ENCODE data around the gene PFKL.
"Not testable (repeated sequence)": the region's sequence is repeated elsewhere in the genome, so short reads cannot be mapped to it uniquely, and the experiment has no call there.

Gene PFKL

DNA sequence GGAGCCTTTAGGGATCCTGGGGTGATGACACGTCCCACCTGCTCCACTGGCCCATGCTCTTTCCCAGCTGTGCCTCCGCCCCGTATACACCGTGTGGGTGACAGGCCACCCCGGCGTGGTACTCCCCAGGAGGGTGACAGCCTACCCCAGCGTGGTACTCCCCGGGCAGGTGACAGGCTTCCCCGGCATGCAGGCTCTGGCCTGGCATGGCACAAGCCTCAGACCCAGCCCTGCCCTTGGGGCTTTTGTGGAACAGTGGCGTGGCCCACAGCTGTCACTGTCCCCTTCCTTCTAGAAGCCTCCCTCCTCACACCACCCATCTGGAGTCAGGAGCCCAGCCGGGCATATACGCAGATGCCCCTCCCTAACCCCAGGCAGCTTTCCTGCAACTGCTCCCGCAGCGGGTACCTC lies 4.7 kb upstream of the PFKL start:
- FAIRE-seq, result no peak

DNA sequence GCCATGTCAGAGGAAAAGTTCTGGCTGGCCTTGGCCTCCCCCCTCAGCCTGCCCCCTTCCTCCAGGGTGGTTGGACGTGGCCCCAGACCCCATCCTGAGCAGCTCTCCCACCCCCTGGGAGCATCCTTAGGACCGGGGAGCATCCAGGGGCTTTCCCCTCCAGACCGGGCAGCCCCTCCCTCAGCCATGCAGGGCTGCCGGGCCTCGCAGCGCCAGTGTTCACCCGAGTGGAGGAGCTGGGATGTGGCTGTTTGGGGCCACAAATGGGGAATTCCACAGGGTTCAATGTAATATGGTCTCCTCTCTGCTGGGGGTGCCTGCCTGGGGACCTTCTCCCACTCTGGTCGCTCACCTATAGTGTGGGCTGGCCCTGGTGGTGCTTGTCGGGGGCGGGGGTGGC lies 4.2 kb upstream of the PFKL start:
- FAIRE-seq, result no peak

DNA sequence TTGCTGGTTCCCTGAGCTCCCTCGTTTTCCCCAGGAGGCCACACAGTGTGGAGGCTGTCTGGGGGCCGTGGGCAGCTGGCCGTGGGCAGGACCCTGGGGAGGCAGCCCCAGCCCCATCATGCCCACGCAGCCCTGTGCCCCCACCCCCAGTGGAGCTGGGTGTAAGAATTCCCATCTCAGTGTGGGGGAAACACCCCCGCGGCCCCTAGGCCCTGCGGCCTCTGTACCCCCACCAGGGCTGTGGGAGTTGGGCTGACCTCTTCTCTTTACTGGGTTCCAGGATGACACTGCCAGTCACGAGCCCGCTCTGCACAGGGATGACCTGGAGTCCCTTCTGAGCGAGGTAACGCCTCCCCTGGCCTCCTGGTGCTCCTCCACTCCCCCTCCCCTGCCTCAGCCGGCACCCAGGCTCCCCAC lies 3.7 kb upstream of the PFKL start:
- FAIRE-seq, result no peak

DNA sequence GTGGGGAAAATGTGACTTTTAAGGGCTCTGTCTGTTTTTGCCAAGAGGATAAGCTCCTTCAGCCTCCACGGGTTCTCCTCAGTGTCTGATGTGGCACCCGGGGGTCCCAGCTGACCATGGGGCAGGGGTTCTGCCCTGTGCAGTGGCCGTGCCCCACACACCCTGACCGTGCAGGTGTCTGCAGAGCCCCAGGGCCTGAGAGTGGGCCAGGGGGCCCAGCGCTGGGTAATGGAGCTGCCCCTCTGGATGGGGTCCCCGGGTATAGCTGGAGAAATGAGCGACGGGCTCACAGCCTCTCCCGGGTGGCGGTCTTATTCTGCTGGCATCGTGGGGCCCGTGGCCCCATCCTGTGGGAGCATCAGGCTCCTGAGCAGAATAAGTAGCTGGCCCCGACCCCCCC lies 2.9 kb upstream of the PFKL start:
- FAIRE-seq, result no peak

DNA sequence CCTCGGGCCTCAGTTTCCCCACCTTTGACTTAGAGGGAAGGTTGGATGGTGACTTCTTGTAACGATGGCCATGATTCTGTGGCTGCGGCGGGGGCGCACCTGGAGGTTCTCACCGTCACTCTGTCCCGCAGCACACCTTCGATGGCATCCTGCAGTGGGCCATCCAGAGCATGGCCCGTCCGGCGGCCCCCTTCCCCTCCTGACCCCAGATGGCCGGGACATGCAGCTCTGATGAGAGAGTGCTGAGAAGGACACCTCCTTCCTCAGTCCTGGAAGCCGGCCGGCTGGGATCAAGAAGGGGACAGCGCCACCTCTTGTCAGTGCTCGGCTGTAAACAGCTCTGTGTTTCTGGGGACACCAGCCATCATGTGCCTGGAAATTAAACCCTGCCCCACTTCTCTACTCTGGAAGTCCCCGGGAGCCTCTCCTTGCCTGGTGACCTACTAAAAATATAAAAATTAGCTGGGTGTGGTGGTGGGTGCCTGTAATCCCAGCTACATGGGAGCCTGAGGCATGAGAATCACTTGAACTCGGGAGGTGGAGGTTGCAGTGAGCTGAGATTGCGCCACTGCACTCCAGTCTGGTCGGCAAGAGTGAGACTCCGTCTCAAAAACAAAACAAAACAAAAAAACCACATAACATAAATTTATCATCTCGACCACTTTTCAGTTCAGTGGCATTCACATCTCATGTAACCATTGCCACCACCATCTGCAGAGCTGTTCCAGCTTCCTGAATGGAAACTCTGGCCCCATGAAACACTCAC lies 2.1 kb upstream of the PFKL start:
- no peak for FAIRE-seq

DNA sequence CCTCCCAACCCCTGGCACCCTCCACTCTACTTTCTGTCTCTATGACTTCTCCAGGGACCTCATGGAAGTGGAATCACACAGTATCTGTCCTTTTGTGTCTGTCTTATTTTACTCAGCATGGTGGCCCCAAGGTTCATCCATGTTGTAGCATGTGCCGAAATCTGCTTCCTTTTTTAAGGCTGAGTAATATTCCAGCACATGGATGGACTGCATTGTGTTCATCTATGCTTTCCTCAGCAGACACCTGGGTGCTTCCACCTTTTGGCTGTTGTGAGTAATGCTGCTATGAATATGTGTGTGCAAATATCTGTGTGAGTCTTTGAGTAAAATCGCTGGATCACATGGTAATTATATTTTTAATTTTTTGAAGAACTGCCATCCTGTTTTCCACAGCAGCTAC lies 1.6 kb upstream of the PFKL start:
- FAIRE-seq, result no peak

DNA sequence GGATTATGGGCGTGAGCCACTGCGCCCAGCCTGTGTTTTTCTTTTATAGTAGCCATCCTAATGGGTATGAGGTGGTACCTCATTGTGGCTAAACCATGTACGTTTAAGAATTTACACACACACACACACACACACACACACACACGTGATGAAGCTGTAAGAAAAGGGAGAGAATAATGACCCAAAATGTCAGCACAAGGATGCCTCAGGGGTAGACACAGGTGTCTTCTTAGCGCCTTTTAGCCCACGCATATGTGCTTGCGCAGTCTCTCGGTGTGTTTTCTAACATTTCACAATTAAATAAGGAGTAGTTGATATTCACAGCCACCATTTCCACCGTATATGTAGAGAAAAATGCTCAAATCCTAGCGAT lies 782 bp upstream of the PFKL start:
- FAIRE-seq, result no peak

DNA sequence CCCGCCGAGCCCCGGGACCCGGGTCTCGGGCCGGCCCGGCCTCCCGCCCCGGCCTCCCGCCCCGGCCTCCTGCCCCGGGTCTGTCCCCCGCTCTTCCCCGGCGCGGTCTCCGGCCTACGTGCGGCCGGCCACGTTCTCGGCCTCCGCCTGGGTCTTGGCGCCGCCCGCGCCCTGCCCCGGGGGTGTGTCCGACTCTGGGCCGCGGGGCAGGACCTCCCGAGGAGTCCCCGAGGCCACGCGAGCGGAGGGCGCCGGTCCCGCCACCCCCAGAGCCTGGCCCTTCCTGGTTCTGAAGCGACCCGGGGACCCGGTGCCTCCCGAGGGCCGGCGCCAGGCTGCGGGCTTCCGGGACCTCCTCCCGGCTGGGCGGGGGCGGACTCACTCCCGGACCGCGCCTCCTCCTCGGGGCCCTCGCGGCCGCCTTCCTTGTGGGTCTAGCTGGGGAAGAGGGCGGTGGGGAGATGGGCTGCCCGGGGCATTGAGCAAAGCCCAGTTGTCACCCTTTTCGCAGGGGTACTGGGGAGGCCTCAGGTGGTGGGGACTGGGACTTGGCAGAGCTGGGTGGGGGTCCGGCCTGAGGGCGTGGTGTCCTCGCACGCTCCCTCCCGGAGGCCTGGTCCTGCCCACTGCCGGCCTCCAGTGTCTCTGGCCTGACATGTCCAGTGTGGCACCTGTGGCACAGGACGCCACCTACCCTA lies 558 bp downstream of the PFKL start:
- FAIRE-seq, result no peak

DNA sequence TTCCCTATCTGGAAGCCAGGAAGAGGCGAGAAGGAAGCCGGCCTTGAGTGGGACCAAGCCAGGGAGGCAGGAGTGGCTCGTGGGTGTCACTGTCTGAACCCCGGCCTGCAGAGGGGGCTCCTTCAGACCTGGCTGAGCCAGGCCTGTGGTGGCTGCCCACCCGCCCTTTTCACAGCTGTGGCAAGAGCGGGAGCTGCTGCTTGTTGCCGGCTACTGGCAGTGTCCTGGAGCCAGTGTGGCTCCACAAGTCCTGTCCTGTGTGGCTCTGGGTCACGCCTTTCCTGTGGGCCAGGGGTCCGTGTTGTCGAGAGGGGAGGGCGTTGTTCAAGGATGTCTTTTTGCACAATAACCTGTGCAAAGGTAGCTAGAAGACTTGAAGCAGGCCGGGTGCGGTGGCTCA lies 1.3 kb downstream of the PFKL start:
- FAIRE-seq, result no peak

DNA sequence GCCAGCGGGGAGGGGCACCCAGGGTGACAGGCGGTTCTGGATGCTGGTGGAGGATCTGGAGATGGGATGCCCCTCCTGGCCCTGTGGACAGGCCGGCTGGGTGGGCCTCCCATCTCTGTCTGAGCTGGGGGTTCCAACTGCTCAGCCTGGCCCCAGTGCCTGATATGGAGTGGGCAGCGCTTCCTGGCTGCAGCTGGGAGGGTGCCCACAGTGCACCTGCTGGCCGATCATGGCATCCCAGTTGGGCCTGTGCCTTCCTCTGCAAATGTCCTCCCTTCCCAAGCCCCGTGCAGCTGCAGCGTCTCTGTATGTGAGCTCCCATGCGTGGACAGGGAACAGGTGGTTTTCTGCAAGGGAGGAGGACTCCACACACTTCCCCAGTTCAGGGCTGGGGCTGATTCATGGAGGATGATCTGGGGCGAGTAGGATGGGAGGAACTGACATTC lies 2.1 kb downstream of the PFKL start:
- no peak for FAIRE-seq

DNA sequence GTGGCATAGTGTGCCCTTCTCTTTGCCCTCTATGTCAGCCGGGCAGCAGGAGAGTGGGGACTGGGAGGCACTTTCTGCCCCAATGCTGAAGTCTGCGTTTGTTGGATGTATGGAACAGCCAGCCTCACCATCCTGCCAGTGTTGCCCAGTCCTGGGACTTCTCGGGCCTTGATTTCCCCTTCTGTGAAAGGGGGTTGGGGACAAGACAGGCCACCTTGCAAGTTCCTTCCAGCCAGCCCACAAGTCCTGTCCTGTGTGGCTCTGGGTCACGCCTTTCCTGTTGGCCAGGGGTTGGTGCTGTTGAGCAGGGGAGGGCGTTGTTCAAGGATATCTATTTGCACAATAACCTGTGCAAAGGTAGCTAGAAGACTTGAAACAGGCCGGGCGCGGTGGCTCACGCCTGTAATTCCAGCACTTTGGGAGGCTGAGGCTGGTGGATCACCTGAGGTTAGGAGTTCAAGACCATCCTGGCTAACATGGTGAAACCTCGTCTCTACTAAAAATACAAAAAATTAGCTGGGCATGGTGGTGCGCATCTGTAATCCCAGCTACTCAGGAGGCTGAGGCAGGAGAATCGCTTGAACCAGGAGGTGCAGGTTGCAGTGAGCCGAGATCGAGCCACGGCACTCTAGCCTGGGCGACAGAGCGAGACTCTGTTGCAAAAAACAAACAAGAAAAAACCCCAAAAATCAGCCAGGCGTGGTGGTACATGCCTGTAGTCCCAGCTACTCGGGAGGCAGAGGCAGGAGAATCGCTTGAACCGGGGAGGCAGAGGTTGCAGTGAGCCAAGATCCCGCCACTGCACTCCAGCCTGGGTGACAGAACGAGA lies 2.9 kb downstream of the PFKL start:
- FAIRE-seq, result not testable (repeated sequence)

DNA sequence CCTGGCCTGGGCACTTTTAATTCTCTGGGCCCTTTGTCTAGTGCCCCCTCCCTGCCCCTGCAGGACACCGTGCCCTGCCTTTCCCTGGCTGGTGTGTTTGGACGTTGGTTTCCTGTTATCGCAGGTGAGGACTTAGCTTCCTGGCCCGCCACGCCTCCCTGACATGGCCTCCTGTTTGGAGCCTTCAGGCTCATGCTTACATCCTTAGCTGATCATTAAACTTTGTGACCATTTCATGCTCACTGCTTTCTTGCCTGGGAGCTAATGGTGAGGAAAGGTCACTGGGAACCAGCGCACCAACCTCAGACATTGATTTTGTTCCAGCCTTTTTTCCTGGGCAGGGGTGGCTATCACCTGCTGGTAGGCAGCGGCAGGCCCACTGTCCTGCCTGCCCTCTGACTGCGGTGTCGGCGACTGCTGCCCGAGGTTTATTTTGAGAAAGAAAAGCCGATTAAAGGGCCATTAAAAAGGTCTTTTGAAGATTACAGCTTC lies 3.7 kb downstream of the PFKL start:
- no peak for FAIRE-seq

DNA sequence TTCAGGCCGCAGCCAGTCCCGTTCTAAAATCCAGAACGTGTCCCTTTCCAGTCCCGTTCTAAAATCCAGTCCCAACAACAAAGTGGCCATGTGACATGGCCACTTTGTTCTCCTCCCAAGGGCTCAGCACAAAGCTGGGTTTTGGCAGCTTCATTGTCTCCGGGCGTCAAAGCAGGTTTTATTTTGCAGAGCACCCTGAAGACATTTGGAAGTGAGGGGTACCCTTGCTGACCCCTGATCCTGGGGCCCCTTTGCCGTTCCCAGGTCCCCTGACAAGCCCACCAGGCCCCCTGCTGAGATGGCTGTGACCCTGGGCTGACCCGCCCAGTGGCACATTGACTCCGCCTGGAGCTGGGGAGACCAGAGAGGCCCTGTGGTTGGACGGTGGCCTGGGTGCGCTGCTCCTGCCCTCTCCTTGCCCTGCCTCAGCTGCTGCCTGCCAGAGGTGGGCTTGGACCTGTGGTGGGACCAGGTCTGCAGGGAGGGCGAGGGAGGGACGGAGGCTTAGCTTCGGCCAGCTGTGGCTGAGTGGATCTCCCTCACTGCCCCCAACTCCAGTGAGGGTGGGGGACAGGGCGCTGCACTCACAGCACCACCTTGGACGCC lies 4.3 kb downstream of the PFKL start:
- FAIRE-seq, result no peak

DNA sequence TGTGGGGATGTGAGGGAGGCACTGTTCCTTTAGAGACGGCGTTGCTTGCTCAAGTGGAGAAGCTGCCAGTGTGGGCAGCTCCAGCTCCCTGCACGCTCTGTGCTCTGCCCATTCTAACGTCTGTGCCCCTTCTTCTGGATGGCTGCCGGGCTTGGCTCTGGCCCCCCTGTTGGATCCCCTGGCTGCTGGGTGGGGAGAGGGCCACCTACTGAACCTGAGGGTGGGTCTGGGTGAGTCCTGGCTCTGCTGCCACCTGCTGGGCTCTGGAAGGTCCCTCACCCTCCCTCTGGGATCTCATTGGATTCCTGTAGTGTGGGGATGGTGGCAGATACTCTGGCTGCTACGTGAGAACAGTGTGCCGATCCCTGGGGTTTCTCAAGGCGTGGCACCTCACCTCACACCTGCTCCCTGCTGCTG lies 5.0 kb downstream of the PFKL start:
- FAIRE-seq, result no peak

DNA sequence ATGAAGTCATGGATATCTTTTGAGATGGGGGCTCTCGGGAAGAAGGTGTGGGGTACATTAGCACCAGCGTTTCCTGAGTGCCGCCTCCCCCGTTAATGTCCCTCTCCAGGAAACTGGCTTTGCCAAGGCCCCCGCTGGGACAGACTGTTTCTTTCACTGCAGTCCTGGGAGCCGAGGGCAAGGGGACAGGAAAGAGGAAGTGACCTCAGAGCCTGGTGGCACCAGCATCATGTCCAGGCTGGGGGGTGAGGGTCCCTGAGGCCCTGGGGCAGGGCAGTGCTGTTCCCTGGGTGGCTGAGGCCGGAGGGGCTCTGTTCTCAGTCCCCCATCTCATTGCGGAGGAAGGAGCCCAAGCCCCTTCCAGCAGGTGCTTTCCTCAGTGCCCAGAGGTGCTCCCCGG lies 5.8 kb downstream of the PFKL start:
- no peak for FAIRE-seq

DNA sequence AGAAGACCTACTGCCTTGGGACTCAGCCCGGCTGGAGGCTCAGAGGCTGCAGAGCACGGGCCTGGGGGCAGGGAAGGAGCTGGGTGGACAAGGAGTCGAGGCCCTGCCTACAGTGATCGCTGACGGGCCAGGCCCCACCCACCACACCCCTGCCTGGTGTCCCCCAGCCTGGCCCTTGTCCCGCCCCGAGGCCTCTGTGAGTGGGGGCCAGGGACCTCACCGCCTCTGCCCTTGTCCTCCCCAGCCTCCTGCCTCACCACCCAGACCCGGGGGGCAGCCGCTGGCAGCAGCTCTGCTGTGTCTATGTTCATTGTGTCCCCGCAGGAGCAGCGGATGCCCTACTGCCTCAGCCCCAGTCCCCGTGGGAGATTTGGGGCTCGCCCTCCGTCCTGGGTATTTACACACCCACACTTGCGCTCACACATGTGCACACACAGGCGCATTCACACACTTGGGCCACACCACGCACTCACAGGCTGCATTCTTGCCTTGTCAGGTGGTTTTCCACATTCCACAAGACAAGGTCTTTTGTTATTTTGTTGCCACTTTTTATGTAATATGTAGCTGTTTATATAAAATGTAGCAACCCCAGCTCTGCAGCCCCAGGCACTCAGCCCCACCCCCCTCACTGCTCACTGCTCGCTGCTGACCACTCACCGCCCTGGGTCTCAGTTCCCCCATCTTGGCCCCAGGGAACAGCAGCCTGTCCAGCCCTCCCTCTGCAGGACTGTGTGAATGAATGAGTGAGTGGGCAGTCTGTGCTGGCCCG lies 7.3 kb downstream of the PFKL start:
- no peak for FAIRE-seq

DNA sequence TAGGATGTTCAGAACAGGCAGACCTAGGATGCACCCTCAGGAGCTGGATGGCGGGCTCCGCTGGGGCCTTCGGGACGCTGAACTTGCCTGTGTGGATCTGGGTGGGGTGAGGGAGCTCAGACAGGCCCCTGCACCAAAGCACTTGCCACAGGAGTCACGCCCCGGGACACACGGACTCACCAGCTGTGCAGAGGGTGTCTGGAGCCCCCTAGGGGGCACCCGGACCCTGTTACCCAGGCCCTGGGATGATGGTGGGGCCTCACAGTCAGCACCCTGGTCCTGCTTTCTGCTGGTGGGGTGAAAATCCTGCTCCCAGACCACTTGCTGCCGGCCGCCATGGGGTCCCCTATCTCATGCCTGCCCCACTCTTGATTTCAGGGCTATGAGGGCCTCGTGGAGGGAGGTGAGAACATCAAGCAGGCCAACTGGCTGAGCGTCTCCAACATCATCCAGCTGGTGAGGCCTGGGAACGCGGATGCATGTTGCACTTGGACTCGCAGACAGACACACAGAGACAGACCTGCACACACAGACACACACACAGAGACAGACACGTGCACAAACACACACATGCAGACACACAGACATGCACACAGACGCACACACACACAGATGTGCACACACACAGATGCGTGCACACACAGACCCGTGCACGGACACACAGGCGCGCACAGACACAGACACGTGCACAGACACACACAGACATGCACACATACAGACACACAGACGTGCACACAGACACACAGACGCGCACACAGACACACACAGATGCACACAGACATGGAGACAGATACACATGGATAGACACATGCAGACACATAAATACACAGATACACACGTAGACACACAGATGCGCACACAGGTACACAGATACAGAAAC lies 11.0 kb downstream of the PFKL start:
- no peak for FAIRE-seq

DNA sequence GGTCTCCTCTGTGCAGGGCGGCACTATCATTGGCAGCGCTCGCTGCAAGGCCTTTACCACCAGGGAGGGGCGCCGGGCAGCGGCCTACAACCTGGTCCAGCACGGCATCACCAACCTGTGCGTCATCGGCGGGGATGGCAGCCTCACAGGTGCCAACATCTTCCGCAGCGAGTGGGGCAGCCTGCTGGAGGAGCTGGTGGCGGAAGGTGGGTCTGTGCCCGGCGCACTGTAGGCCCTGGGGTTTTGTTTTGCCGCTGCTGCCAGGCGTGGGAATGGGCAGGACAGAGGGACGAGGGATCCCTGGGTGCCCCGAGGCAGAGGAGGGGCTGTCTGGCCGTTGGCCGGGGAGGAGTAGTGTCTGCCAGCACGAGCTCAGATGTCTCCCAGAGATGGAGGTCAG lies 12.2 kb downstream of the PFKL start:
- FAIRE-seq, result no peak

DNA sequence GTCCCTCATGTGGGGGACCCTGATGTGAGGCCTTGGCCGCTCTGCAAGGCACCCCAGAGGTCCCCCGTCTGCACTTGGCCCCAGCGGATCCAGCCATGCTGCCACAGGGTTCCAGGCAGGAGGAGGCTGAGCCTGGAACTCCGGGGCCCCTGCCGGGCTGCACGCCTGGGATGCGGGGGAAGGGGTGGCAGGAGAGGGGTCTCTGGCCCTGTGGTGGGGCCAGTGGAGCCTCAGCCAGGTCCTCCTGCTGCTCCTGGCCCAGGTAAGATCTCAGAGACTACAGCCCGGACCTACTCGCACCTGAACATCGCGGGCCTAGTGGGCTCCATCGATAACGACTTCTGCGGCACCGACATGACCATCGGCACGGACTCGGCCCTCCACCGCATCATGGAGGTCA lies 12.9 kb downstream of the PFKL start:
- no peak for FAIRE-seq

DNA sequence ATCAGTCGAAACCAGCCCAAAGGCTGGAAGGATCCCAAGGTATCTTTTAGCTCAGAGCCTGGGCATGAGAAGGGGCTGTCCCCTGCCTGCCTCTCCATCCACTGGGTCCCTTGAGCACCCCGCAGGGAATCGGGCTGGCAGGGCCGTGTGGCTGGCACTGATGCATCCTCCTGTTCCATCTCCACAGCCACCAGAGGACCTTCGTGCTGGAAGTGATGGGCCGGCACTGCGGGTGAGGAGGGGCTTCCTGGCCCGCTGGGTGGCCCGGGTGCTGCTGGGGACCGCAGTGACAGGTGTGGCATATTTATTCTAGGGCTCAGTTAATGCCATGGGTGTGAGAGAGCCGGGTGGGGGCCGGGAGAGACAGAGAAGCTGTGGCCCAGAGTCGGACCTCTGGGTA lies 13.6 kb downstream of the PFKL start:
- FAIRE-seq, result no peak

DNA sequence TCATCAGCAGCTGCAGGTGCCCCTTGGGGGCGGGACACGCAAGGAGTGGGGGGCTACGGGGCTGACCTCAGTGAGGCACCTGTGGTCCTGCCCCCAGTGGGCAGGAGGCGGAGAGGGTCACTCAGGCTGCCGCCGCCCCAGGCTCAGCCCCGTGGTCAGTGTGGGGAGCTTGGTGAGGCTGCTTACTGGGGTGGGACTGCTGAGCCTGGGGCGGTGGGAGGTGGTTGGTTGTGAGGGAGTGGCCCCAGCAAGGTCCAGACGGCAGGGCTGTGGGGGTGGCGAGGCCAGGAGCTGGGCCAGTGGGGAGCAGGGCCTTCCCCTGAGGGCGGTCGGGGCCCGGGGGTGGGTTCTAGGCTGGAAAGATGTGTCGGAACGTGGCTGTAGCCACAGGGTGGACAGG lies 14.3 kb downstream of the PFKL start:
- no peak for FAIRE-seq
